Neural cell (in vitro differentiated cells): ENCODE measurements around the gene RNF4.

ENCODE experiments used
- EZH2 ChIP-seq: fragments of 200-600, 300-800 bp; shearing (Covaris generic), sonication (generic); IDR thresholded peaks from 2 replicates; pipeline ENCODE4 v1.6.1; 2014; ENCODE audit warnings: antibody characterized with exemption, low read length, borderline replicate concordance, mild to moderate bottlenecking; ENCODE audit not compliant: insufficient read depth, poor library complexity, severe bottlenecking
- POLR2AphosphoS5 ChIP-seq: IDR thresholded peaks from 2 replicates; pipeline ENCODE4 v1.6.1; 2012
- TF ChIP-seq, protein P1 (sequence below): fragments of 450-650 bp; IDR thresholded peaks from 2 replicates; pipeline ENCODE4 v1.5.1; 2014; ENCODE audit warnings: antibody characterized with exemption, mild to moderate bottlenecking, moderate library complexity; ENCODE audit not compliant: poor library complexity, severe bottlenecking

GRCh38 chr4:2492970-2493369, 24.1 kb downstream of the RNF4 start:
- TF ChIP-seq POLR2AphosphoS5 (no peak), EZH2 (no peak)
- TF ChIP-seq, protein P1, sequence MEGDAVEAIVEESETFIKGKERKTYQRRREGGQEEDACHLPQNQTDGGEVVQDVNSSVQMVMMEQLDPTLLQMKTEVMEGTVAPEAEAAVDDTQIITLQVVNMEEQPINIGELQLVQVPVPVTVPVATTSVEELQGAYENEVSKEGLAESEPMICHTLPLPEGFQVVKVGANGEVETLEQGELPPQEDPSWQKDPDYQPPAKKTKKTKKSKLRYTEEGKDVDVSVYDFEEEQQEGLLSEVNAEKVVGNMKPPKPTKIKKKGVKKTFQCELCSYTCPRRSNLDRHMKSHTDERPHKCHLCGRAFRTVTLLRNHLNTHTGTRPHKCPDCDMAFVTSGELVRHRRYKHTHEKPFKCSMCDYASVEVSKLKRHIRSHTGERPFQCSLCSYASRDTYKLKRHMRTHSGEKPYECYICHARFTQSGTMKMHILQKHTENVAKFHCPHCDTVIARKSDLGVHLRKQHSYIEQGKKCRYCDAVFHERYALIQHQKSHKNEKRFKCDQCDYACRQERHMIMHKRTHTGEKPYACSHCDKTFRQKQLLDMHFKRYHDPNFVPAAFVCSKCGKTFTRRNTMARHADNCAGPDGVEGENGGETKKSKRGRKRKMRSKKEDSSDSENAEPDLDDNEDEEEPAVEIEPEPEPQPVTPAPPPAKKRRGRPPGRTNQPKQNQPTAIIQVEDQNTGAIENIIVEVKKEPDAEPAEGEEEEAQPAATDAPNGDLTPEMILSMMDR = no peak
